HepG2 (cell line): ENCODE data around the gene SERTAD2. TPM values are rescaled to one million over a fixed set of nuclear protein-coding genes. Genes with fewer than 3 reads are reported as not detected.

ENCODE experiments used
- ARID2 ChIP-seq: sonication (generic); formaldehyde crosslinking; IDR thresholded peaks from 2 replicates; pipeline ENCODE4 v1.8.1; 2022; ENCODE audit warnings: mild to moderate bottlenecking, missing genetic modification reagents, borderline replicate concordance
- CREB1 ChIP-seq, 2 experiments: fragments of 450-650 bp in 1 of 2; IDR thresholded peaks; 2 replicates each; pipeline ENCODE4 v1.6.1; 2016 to 2017; ENCODE audit warnings: control low read depth in 1 of 2, mild to moderate bottlenecking in 1 of 2, missing compliant biosample characterization in 1 of 2, missing genetic modification characterization in 1 of 2
- HDAC1 ChIP-seq: sonication (generic); formaldehyde crosslinking; IDR thresholded peaks from 2 replicates; pipeline ENCODE4 v1.5.1; 2020; ENCODE audit warnings: mild to moderate bottlenecking, missing genetic modification reagents
- JDP2 ChIP-seq: sonication (generic); formaldehyde crosslinking; IDR thresholded peaks from 2 replicates; pipeline ENCODE4 v1.8.1; 2022; ENCODE audit warnings: missing genetic modification reagents, borderline replicate concordance
- SOX13 ChIP-seq, 3 experiments: fragments of 450-650 bp in 1 of 3; sonication (generic) in 1 of 3; formaldehyde crosslinking in 1 of 3; IDR thresholded peaks in 2 of 3; conservative IDR thresholded peaks in 1 of 3; 2 replicates each; pipeline versions ENCODE4 v1.5.0 to v1.6.1; 2016 to 2020; ENCODE audit warnings: antibody characterized with exemption in 1 of 3, mild to moderate bottlenecking in 1 of 3, missing compliant biosample characterization in 1 of 3, missing genetic modification reagents in 1 of 3, moderate library complexity in 1 of 3
- SUZ12 ChIP-seq: fragments of 150-350 bp; IDR thresholded peaks from 2 replicates; pipeline ENCODE4 v1.6.1; 2014; ENCODE audit warnings: low read depth, low read length
- TARDBP ChIP-seq: sonication (generic); formaldehyde crosslinking; IDR thresholded peaks from 2 replicates; pipeline ENCODE4 v1.8.0; 2022; ENCODE audit warnings: mild to moderate bottlenecking, missing genetic modification reagents
- TGIF2 ChIP-seq: IDR thresholded peaks from 2 replicates; pipeline ENCODE4 v1.6.1; 2016; ENCODE audit warnings: control low read depth, missing compliant biosample characterization
- THYN1 ChIP-seq: sonication (generic); formaldehyde crosslinking; IDR thresholded peaks from 2 replicates; pipeline ENCODE4 v1.8.1; 2023; ENCODE audit warnings: low read depth, mild to moderate bottlenecking, moderate library complexity, missing genetic modification reagents, borderline replicate concordance
- ZNF274 ChIP-seq: sonication (generic); formaldehyde crosslinking; IDR thresholded peaks from 2 replicates; pipeline ENCODE4 v1.5.1; 2020; ENCODE audit warnings: mild to moderate bottlenecking, missing genetic modification reagents
- ZNF619 ChIP-seq: sonication (generic); formaldehyde crosslinking; IDR thresholded peaks from 2 replicates; pipeline ENCODE4 v1.4.0; 2020; ENCODE audit warnings: mild to moderate bottlenecking, missing genetic modification reagents
- polyA plus RNA-seq, 8 experiments: library from polyadenylated mRNA; depleted of rRNA in 3 of 8; stranded (reverse) in 7 of 8; unstranded in 1 of 8; fragments of >200 nt; fragmentation: Illumina TruSeq in 4 of 8; extraction: Trizol in 4 of 8; gene quantifications; 2 replicates each; pipeline versions ENCODE4 v1.2.1 to v1.2.3, GENCODE V29; 2011 to 2016; ENCODE audit warnings: low read depth in 4 of 8, missing spikeins in 1 of 8, mixed read lengths in 1 of 8; ENCODE audit not compliant: insufficient read depth in 1 of 8
- total RNA-seq, 5 experiments: library from RNA; depleted of rRNA; stranded (reverse); fragments of >200 nt; fragmentation: Illumina TruSeq; extraction: Trizol; gene quantifications; 2 replicates each; pipeline ENCODE4 v1.2.3, GENCODE V29; 2016; ENCODE audit warnings: low read depth in 1 of 5
- TF ChIP-seq, protein P1 (sequence below): sonication (generic); formaldehyde crosslinking; IDR thresholded peaks from one replicate; pipeline ENCODE4 v1.5.1; 2020; ENCODE audit warnings: mild to moderate bottlenecking, missing genetic modification reagents; ENCODE audit errors: not compliant biosample characterization
- TF ChIP-seq, protein P2 (sequence below): sonication (generic); formaldehyde crosslinking; IDR thresholded peaks from 2 replicates; pipeline ENCODE4 v1.5.1; 2020; ENCODE audit warnings: mild to moderate bottlenecking, missing genetic modification reagents, moderate library complexity
- TF ChIP-seq, protein P3 (sequence below): IDR thresholded peaks from 2 replicates; pipeline ENCODE4 v1.6.1; 2012; ENCODE audit warnings: inconsistent platforms

The SERTAD2 gene
- total and polyA plus RNA-seq, 2 of the 13 experiments (the other 11 are each of a cell fraction or from before 2014, with no cell fraction given) = 6.7 to 22.6 TPM

DNA sequence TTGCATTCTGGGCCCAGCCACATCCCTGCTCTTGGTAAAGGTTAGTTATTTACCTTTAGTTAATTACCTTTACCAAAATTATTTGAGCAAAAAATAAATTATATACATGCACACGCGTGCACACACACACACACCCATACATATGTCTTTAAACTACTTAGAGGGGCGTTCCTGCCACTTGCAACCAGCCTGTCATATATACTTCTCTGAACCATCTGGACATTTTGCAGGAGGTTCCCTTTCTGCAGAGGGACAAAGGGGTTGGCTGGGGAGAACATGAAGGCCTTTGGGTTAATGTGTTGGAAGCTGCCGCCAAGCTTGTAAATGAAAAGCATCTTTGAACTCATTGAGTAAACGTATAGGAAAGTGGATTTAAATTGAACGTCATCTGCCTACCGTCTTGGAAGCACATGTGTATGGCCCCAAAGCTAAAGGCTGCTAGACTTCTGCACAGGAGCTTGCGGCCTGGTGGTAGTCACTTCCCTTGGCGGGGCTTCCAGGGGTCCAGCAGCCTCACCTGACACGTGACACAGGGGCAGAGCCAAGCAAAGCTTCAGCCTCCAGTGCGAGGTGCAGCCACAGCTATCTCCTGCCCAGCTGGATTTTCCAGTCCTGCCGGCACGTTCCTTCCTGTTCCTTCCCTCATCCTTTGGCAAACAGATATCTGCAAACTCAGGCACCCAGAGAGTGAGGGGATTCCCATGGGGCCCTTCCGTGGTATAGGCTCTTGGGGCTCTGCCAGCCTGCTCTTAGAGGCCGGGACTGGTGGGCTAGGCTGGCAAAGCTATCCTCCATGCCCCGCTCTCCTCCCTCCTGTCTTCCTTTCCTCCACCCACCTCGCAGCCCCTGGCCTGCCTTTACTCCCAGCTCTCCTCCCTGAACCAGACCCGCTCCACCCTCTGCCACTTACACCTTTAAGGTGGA lies 46.1 kb downstream of the SERTAD2 start (continued):
- TF ChIP-seq, protein P1, sequence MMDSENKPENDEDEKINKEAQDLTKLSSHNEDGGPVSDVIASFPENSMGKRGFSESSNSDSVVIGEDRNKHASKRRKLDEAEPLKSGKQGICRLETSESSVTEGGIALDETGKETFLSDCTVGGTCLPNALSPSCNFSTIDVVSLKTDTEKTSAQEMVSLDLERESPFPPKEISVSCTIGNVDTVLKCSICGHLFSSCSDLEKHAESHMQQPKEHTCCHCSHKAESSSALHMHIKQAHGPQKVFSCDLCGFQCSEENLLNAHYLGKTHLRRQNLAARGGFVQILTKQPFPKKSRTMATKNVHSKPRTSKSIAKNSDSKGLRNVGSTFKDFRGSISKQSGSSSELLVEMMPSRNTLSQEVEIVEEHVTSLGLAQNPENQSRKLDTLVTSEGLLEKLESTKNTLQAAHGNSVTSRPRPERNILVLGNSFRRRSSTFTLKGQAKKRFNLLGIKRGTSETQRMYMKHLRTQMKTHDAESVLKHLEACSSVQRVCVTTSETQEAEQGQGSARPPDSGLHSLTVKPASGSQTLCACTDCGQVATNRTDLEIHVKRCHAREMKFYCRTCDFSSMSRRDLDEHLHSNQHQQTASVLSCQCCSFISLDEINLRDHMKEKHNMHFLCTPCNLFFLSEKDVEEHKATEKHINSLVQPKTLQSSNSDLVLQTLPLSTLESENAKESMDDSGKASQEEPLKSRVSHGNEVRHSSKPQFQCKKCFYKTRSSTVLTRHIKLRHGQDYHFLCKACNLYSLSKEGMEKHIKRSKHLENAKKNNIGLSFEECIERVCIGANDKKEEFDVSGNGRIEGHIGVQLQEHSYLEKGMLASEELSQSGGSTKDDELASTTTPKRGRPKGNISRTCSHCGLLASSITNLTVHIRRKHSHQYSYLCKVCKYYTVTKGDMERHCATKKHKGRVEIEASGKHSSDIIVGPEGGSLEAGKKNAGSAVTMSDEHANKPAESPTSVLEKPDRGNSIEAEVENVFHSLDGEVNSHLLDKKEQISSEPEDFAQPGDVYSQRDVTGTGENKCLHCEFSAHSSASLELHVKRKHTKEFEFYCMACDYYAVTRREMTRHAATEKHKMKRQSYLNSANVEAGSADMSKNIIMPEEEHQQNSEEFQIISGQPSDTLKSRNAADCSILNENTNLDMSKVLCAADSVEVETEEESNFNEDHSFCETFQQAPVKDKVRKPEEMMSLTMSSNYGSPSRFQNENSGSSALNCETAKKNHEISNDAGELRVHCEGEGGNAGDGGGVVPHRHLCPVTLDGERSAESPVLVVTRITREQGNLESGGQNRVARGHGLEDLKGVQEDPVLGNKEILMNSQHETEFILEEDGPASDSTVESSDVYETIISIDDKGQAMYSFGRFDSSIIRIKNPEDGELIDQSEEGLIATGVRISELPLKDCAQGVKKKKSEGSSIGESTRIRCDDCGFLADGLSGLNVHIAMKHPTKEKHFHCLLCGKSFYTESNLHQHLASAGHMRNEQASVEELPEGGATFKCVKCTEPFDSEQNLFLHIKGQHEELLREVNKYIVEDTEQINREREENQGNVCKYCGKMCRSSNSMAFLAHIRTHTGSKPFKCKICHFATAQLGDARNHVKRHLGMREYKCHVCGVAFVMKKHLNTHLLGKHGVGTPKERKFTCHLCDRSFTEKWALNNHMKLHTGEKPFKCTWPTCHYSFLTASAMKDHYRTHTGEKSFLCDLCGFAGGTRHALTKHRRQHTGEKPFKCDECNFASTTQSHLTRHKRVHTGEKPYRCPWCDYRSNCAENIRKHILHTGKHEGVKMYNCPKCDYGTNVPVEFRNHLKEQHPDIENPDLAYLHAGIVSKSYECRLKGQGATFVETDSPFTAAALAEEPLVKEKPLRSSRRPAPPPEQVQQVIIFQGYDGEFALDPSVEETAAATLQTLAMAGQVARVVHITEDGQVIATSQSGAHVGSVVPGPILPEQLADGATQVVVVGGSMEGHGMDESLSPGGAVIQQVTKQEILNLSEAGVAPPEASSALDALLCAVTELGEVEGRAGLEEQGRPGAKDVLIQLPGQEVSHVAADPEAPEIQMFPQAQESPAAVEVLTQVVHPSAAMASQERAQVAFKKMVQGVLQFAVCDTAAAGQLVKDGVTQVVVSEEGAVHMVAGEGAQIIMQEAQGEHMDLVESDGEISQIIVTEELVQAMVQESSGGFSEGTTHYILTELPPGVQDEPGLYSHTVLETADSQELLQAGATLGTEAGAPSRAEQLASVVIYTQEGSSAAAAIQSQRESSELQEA = no peak
- no peak for TF ChIP-seq SUZ12
- TF ChIP-seq, protein P2, sequence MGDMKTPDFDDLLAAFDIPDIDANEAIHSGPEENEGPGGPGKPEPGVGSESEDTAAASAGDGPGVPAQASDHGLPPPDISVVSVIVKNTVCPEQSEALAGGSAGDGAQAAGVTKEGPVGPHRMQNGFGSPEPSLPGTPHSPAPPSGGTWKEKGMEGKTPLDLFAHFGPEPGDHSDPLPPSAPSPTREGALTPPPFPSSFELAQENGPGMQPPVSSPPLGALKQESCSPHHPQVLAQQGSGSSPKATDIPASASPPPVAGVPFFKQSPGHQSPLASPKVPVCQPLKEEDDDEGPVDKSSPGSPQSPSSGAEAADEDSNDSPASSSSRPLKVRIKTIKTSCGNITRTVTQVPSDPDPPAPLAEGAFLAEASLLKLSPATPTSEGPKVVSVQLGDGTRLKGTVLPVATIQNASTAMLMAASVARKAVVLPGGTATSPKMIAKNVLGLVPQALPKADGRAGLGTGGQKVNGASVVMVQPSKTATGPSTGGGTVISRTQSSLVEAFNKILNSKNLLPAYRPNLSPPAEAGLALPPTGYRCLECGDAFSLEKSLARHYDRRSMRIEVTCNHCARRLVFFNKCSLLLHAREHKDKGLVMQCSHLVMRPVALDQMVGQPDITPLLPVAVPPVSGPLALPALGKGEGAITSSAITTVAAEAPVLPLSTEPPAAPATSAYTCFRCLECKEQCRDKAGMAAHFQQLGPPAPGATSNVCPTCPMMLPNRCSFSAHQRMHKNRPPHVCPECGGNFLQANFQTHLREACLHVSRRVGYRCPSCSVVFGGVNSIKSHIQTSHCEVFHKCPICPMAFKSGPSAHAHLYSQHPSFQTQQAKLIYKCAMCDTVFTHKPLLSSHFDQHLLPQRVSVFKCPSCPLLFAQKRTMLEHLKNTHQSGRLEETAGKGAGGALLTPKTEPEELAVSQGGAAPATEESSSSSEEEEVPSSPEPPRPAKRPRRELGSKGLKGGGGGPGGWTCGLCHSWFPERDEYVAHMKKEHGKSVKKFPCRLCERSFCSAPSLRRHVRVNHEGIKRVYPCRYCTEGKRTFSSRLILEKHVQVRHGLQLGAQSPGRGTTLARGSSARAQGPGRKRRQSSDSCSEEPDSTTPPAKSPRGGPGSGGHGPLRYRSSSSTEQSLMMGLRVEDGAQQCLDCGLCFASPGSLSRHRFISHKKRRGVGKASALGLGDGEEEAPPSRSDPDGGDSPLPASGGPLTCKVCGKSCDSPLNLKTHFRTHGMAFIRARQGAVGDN (CRISPR knock-in tag) = peak; percentile 42
- no peak for TF ChIP-seq SOX13 (IDR thresholded peaks at IDR 0.05)
- TF ChIP-seq SOX13 (CRISPR knock-in tag; conservative IDR thresholded peaks at IDR 0.05 in 1 of 2, IDR thresholded peaks at IDR 0.05 in 1 of 2) = no peak
- TF ChIP-seq JDP2 (CRISPR knock-in tag) = no peak
- 0 out of 2 replicates have a peak, but pooled peaks have one; percentile 49 for TF ChIP-seq TARDBP (CRISPR knock-in tag)
- no peak for TF ChIP-seq TGIF2 (CRISPR knock-in tag)
- TF ChIP-seq CREB1 (IDR thresholded peaks at IDR 0.05) = no peak
- no peak for TF ChIP-seq CREB1 (CRISPR knock-in tag; IDR thresholded peaks at IDR 0.05)
- 0 out of 2 replicates have a peak, but pooled peaks have one; percentile 4 for TF ChIP-seq ARID2 (CRISPR knock-in tag)
- peak; percentile 38; the same call in 1 of the 2 replicates for TF ChIP-seq HDAC1 (CRISPR knock-in tag)
- TF ChIP-seq, protein P3, sequence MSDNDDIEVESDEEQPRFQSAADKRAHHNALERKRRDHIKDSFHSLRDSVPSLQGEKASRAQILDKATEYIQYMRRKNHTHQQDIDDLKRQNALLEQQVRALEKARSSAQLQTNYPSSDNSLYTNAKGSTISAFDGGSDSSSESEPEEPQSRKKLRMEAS = peak; percentile 16; the same call in 1 of the 2 replicates
- no peak for TF ChIP-seq ZNF274 (CRISPR knock-in tag)
- TF ChIP-seq THYN1 = no peak
- 0 out of 2 replicates have a peak, but pooled peaks have one; percentile 46 for TF ChIP-seq ZNF619 (CRISPR knock-in tag)
